Activated CD8-positive, alpha-beta T cell treated with anti-CD3 and anti-CD28 coated beads, Interleukin-2, amount 10 ng/mL, durations not matched to agents 7 days and 5 days (primary cell): ENCODE measurements around the gene TPP1. TPM values are rescaled to one million over a fixed set of nuclear protein-coding genes. Genes with fewer than 3 reads are reported as not detected.

Experiments used
- ATAC-seq: fragments of 150-1000 bp; cut with Tn5 transposase; one replicate; pipeline ENCODE4 v1.10.0; 2021; ENCODE audit warnings: moderate library complexity
- CTCF ChIA-PET: fragments of 350-600 bp; sonication (Branson Sonifier 250); formaldehyde crosslinking; loops from one replicate; lab custom pipeline; 2021; ENCODE audit warnings: antibody characterized with exemption; lab: Charles Lee
- POLR2A ChIA-PET: fragments of 350-600 bp; sonication (Branson Sonifier 250); formaldehyde crosslinking; loops from one replicate; lab custom pipeline; 2021; ENCODE audit warnings: antibody characterized with exemption; lab: Charles Lee
- DNase-seq: peaks from one replicate; pipeline ENCODE4 v3.0.0-alpha.2; 2020
- H3K27ac Mint-ChIP-seq: one replicate; pipeline ENCODE4 v1.8.0; 2021; ENCODE audit warnings: mild to moderate bottlenecking, mixed read lengths
- H3K27me3 Mint-ChIP-seq: one replicate; pipeline ENCODE4 v1.8.0; 2021; ENCODE audit warnings: low read depth, mixed read lengths
- H3K36me3 Mint-ChIP-seq: one replicate; pipeline ENCODE4 v1.8.0; 2021; ENCODE audit warnings: low read depth, mixed read lengths
- H3K4me1 Mint-ChIP-seq: one replicate; pipeline ENCODE4 v1.8.0; 2021; ENCODE audit warnings: low read depth, mixed read lengths
- H3K4me3 Mint-ChIP-seq: one replicate; pipeline ENCODE4 v1.8.0; 2021; ENCODE audit warnings: mild to moderate bottlenecking, mixed read lengths
- H3K9me3 Mint-ChIP-seq: one replicate; pipeline ENCODE4 v1.8.0; 2022; ENCODE audit warnings: mixed read lengths; ENCODE audit not compliant: insufficient read depth
- total RNA-seq, 2 experiments: library from RNA; stranded (reverse); gene quantifications; one replicate each; pipeline ENCODE4 v1.2.3, GENCODE V29; 2021

The TPP1 gene
- total RNA-seq, 2 experiments from 2014 or later, result 74.1 to 78.9 TPM

DNA sequence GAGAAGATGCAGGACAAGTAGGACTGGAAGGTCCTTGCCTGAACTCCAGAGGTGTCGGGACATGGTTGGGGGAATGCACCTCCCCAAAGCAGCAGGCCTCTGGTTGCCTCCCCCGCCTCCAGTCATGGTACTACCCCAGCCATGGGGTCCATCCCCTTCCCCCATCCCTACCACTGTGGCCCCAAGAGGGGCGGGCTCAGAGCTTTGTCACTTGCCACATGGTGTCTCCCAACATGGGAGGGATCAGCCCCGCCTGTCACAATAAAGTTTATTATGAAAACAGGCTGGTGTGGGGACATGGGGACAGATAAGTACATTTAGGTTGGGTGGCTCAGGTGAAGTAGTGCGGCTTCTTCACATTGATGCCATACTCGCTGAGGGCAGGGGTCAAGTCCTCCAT lies 8.6 kb downstream of the TPP1 start:
- DNase-seq (no peak), ATAC-seq (no peak)
- POLR2A ChIA-PET, result interaction anchor here (1.4 kb wide), 1 partner anchor 9 kb away, joined by 4 read pairs; the partner anchor contains the start of gene TPP1
- H3K27ac Mint-ChIP-seq, result peak overlapping the region; percentile 92
- CTCF ChIA-PET, result interaction anchor here (2.9 to 5.1 kb wide), 2 partner anchors 57 to 71 kb away, joined by 21 to 56 read pairs; partner anchors contain the start of gene MRPL17
- H3K9me3 Mint-ChIP-seq, result no peaks in the 10 kb centered on the region
- peaks cover 54% of the 10 kb centered on the region for H3K4me1 Mint-ChIP-seq
- H3K27me3 Mint-ChIP-seq, result no peaks in the 10 kb centered on the region
- peaks cover 62% of the 10 kb centered on the region for H3K36me3 Mint-ChIP-seq
- H3K4me3 Mint-ChIP-seq, result peak overlapping the region; percentile 89

- CTCF ChIA-PET, result interaction anchor here (1.3 to 1.6 kb wide), 2 partner anchors 74 to 78 kb away, joined by 3 to 7 read pairs; partner anchors contain the start of gene MRPL17
- peaks cover 53% of the 10 kb centered on the region for H3K36me3 Mint-ChIP-seq
- no peaks in the 10 kb centered on the region for H3K27me3 Mint-ChIP-seq
- ATAC-seq (no peak), DNase-seq (no peak)
- peak overlapping the region; percentile 44 for H3K27ac Mint-ChIP-seq
- peak overlapping the region; percentile 9 for H3K4me3 Mint-ChIP-seq
- peaks cover 54% of the 10 kb centered on the region for H3K4me1 Mint-ChIP-seq
- H3K9me3 Mint-ChIP-seq, result no peaks in the 10 kb centered on the region
- POLR2A ChIA-PET, result interaction anchor here (1.2 kb wide), 1 partner anchor 75 kb away, joined by 3 read pairs; no protein-coding TSS in a partner anchor
Measured at GRCh38 chr11:6609502-6610015, 9.7 kb downstream of the TPP1 start.

DNA sequence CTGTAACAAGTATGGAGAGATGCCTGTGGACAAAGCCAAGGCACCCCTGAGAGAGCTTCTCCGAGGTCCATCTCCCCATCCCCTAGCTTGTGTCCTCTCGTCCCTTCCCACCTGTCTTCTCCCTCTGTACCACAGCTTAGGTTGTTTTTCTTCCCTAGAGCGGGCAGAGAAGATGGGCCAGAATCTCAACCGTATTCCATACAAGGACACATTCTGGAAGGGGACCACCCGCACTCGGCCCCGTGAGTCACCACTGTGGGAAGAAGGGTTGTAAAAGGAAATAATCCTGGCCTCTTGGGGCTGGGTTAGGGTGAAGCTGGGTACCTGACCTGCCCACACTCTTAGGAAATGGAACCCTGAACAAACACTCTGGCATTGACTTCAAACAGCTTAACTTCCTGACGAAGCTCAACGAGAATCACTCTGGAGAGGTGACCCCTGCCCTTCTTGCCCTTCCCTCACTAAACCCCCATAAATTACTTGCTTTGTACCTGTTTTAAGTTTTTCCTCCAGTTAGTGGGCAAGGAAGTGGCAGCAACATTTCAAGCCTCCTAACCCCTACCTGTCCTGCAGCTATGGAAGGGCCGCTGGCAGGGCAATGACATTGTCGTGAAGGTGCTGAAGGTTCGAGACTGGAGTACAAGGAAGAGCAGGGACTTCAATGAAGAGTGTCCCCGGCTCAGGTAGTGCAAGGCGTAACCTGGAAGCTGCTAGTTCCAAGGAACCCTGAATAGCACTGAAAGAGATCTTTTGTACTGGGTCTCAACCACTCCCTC lies 10.3 kb downstream of the TPP1 start:
- H3K4me1 Mint-ChIP-seq, result peaks cover 54% of the 10 kb centered on the region
- no peaks in the 10 kb centered on the region for H3K9me3 Mint-ChIP-seq
- H3K27ac Mint-ChIP-seq, result peak overlapping the region; percentile 53
- ATAC-seq (no peak), DNase-seq (peak; percentile 17)
- no peaks in the 10 kb centered on the region for H3K27me3 Mint-ChIP-seq
- ChIA-PET POLR2A (interaction anchor here (1.2 to 1.6 kb wide), 2 partner anchors 9 to 75 kb away, joined by 3 to 4 read pairs; no protein-coding TSS in a partner anchor), CTCF (interaction anchor here (0.8 to 1.6 kb wide), 3 partner anchors 10 to 78 kb away, joined by 3 to 7 read pairs (median 5); partner anchors contain the start of genes MRPL17 and TPP1)
- H3K36me3 Mint-ChIP-seq, result peaks cover 52% of the 10 kb centered on the region
- H3K4me3 Mint-ChIP-seq, result no peak overlapping the region

- CTCF ChIA-PET, result interaction anchor here (1.3 to 2.2 kb wide), 5 partner anchors 10 to 229 kb away, joined by 3 to 12 read pairs (median 3); partner anchors contain the start of gene MRPL17
- POLR2A ChIA-PET, result interaction anchor here (1.6 to 2.0 kb wide), 2 partner anchors 10 to 75 kb away, joined by 4 to 8 read pairs; partner anchors contain the start of gene MRPL17
- no peaks in the 10 kb centered on the region for H3K27me3 Mint-ChIP-seq
- no peaks in the 10 kb centered on the region for H3K9me3 Mint-ChIP-seq
- no peak for ATAC-seq
- peaks cover 52% of the 10 kb centered on the region for H3K36me3 Mint-ChIP-seq
- H3K27ac Mint-ChIP-seq, result peak overlapping the region; percentile 77
- H3K4me1 Mint-ChIP-seq, result peaks cover 54% of the 10 kb centered on the region
- DNase-seq, result peak; percentile 19
- no peak overlapping the region for H3K4me3 Mint-ChIP-seq
Measured at GRCh38 chr11:6608011-6608410, 11.2 kb downstream of the TPP1 start.

GRCh38 chr11:6607190-6607795 lies 11.9 kb downstream of the TPP1 start:
- CTCF ChIA-PET, result interaction anchor here (0.8 to 2.2 kb wide), 9 partner anchors 8 to 228 kb away, joined by 3 to 12 read pairs (median 4); partner anchors contain the start of genes MRPL17 and TPP1
- H3K4me1 Mint-ChIP-seq, result peaks cover 54% of the 10 kb centered on the region
- H3K4me3 Mint-ChIP-seq, result no peak overlapping the region
- H3K36me3 Mint-ChIP-seq, result peaks cover 52% of the 10 kb centered on the region
- DNase-seq (peak; percentile 17), ATAC-seq (no peak)
- no peaks in the 10 kb centered on the region for H3K27me3 Mint-ChIP-seq
- H3K27ac Mint-ChIP-seq, result peak overlapping the region; percentile 77
- POLR2A ChIA-PET, result interaction anchor here (2.0 kb wide), 1 partner anchor 76 kb away, joined by 8 read pairs; the partner anchor contains the start of gene MRPL17
- H3K9me3 Mint-ChIP-seq, result no peaks in the 10 kb centered on the region

- H3K4me1 Mint-ChIP-seq, result peaks cover 61% of the 10 kb centered on the region
- no peak overlapping the region for H3K27ac Mint-ChIP-seq
- ATAC-seq (peak; percentile 23), DNase-seq (peak; percentile 82)
- POLR2A ChIA-PET, result interaction anchor here (2.0 kb wide), 1 partner anchor 77 kb away, joined by 8 read pairs; the partner anchor contains the start of gene MRPL17
- no peaks in the 10 kb centered on the region for H3K27me3 Mint-ChIP-seq
- CTCF ChIA-PET, result interaction anchor here (0.8 to 2.2 kb wide), 9 partner anchors 9 to 227 kb away, joined by 3 to 12 read pairs (median 4); partner anchors contain the start of genes MRPL17 and TPP1
- no peaks in the 10 kb centered on the region for H3K9me3 Mint-ChIP-seq
- H3K4me3 Mint-ChIP-seq, result no peak overlapping the region
- peaks cover 54% of the 10 kb centered on the region for H3K36me3 Mint-ChIP-seq
Measured at GRCh38 chr11:6606471-6607189, 12.6 kb downstream of the TPP1 start.

DNA sequence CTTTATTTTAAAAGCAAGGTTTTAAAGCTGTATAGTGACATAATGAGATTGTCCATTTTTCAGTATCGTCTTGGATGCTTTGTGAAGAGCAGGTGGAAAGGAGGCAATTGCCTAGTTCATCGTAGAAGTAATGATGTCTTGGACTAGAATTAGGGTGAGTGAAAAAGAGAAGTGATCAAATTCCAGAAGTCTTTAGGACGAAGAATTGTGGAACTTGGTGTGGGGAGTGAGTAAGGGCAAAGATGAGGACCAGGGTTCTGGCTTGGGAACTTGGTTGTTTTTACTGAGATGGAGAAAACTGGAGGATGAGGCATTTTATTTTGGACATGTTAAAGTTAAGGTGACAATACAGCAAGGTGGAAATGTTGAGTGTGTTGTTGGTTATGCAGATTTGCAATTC lies 14.4 kb downstream of the TPP1 start:
- ChIA-PET POLR2A (interaction anchor here (0.5 to 3.3 kb wide), 7 partner anchors 7 to 142 kb away, joined by 3 to 21 read pairs (median 4); partner anchors contain the start of genes ARFIP2, TAF10, TIMM10B and TPP1), CTCF (interaction anchor here (0.8 to 4.1 kb wide), 29 partner anchors 8 to 226 kb away, joined by 3 to 67 read pairs (median 4); partner anchors contain the start of genes ARFIP2, MRPL17, TIMM10B and TPP1)
- DNase-seq (peak; percentile 19), ATAC-seq (no peak)
- H3K36me3 Mint-ChIP-seq, result peaks cover 46% of the 10 kb centered on the region
- H3K4me3 Mint-ChIP-seq, result no peak overlapping the region
- H3K27ac Mint-ChIP-seq, result no peak overlapping the region
- H3K4me1 Mint-ChIP-seq, result peaks cover 47% of the 10 kb centered on the region
- no peaks in the 10 kb centered on the region for H3K27me3 Mint-ChIP-seq
- no peaks in the 10 kb centered on the region for H3K9me3 Mint-ChIP-seq

DNA sequence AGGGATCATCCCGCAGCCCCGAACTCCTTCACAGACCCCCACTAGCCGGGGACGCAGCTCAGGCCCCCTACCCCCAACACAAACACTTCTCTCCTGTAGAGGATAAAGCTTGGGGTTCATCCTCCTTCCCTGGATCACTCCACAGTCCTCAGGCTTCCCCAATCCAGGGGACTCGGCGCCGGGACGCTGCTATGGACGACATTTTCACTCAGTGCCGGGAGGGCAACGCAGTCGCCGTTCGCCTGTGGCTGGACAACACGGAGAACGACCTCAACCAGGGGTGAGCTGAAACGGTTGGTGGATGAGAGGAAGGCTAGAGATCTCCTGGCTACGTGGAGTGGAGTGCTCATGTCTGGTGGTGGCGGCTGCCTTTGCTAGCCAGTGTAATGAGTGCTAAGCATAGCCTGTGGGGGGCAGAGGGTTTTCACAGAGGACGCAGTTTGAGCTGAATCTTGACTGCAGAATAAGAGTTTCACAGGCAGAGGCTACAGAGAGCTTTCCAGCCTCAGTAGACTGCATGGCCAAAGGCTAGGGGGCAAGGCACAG lies 15.1 kb downstream of the TPP1 start:
- POLR2A ChIA-PET, result interaction anchor here (0.5 to 3.3 kb wide), 7 partner anchors 8 to 143 kb away, joined by 3 to 21 read pairs (median 4); partner anchors contain the start of genes ARFIP2, TAF10, TIMM10B and TPP1
- Mint-ChIP-seq H3K27ac (no peak overlapping the region), H3K36me3 (peaks cover 46% of the 10 kb centered on the region), H3K27me3 (no peaks in the 10 kb centered on the region), H3K4me3 (no peak overlapping the region), H3K4me1 (peaks cover 41% of the 10 kb centered on the region), H3K9me3 (no peaks in the 10 kb centered on the region)
- ATAC-seq, result peak; percentile 64
- peak; percentile 76 for DNase-seq
- CTCF ChIA-PET, result interaction anchor here (0.6 to 4.1 kb wide), 29 partner anchors 9 to 225 kb away, joined by 3 to 67 read pairs (median 4); partner anchors contain the start of genes ARFIP2, MRPL17, TIMM10B and TPP1

DNA sequence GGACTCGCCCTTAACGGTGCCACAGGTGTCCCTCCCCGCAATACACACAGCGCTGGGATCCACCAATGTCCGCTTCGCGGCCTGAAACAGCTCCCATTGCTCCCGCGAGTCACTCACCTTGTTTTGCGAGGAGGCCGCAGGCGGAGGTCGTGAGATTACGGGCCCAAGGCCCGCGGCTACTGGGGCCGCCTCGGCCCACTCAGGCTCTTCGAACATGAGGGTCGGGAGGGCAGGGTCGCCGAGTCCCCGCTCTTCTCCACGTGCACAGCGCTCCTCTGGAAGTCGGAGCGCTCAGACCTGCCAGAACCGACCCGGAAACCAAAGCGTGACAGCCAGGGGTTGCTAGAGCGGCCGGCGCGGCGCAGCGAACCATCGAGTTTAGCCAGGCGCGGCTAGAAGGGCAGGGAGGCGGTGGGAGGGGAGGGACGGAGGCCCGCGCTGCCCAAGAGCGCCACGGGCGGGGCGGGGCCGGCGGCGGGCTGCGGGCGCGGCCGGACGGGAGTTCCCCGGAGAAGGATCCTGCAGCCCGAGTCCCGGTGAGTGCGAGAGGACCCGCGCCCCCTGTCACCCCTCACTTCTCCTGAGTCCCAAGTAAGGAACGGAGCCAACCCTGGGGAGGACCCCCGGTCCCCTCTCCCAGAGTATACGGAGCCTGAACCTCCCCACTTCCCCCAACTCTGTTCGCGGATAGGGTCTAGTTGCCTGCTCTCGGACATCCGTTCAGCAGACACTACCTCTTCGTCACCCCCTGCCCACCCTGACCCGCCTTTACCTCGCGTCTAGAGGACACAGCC lies 15.7 kb downstream of the TPP1 start, which contains the start of the genes ILK and RRP8:
ILK (plus strand) TSS at position 488 of the 794 bp plus-strand sequence. CDS start 498 bp downstream, outside the sequence.
RRP8 (minus strand) TSS at position 330 of the 794 bp plus-strand sequence; CDS start at position 216, 114 bp downstream.
- Mint-ChIP-seq H3K27me3 (no peaks in the 10 kb centered on the region), H3K4me1 (peaks cover 35% of the 10 kb centered on the region), H3K27ac (no peak within 1 kb of the TSS), H3K36me3 (peaks cover 44% of the 10 kb centered on the region), H3K9me3 (no peaks in the 10 kb centered on the region), H3K4me3 (no peak within 1 kb of the TSS)
- ATAC-seq (peak; percentile 82), DNase-seq (peak; percentile 92)
- ChIA-PET CTCF (interaction anchor here (0.6 to 4.1 kb wide), 25 partner anchors 8 to 225 kb away, joined by 3 to 67 read pairs (median 5); partner anchors contain the start of genes ARFIP2, MRPL17, TAF10 and TIMM10B), POLR2A (interaction anchor here (0.7 to 3.3 kb wide), 7 partner anchors 9 to 143 kb away, joined by 3 to 21 read pairs (median 4); partner anchors contain the start of genes ARFIP2, TAF10, TIMM10B and TPP1)
